Sigmoid colon (tissue), 3 donors: Measurements from ENCODE around the gene SYNDIG1.

Experiments
- CTCF ChIP-seq, 4 experiments: fragments of 450-650 bp in 3 of 4; fragments of 200-600 bp in 1 of 4; IDR thresholded peaks; one replicate each; pipeline ENCODE4 v1.5.1; 2016 to 2019; ENCODE audit warnings: antibody characterized with exemption in 4 of 4, mild to moderate bottlenecking in 3 of 4, moderate library complexity in 2 of 4
- POLR2A ChIP-seq, 2 donors: fragments of 450-650 bp; IDR thresholded peaks; one replicate each; pipeline ENCODE4 v1.6.1; 2016; ENCODE audit warnings: antibody characterized with exemption in 2 of 2, mild to moderate bottlenecking in 2 of 2, moderate library complexity in 2 of 2

DNA sequence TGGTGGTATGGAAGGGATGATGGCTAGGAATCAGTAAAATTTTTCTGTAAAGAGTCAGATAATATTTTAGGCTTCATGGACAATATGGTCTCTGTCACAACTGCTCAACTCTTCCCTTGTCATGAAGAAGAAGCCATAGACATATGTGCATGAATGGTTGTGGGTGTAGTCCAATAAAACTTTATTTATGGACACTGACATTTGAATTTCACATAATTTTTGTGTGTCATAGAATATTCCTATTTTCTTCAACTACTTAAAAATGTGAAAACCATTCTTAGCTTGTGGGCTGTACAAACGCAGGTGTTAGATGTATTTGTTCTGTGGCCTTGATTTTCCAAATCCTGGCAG, 59.9 kb downstream of the SYNDIG1 start:
- TF ChIP-seq POLR2A (IDR thresholded peaks at IDR 0.05), result no peak
- TF ChIP-seq CTCF (IDR thresholded peaks at IDR 0.05), result no peak
